BJ (cell line): ENCODE data around the gene NEFH. TPM values are rescaled to one million over a fixed set of nuclear protein-coding genes. Genes with fewer than 3 reads are reported as not detected.

ENCODE experiments used
- CTCF ChIA-PET: fragments of 350-600 bp; formaldehyde crosslinking; extraction: SDS; loops from one replicate; lab custom pipeline; 2021; ENCODE audit warnings: antibody characterized with exemption, inconsistent platforms; lab: Yijun Ruan, JAX
- POLR2A ChIA-PET: fragments of 300-600 bp; sonication (Branson Sonifier 250); formaldehyde crosslinking; extraction: SDS; loops from one replicate; lab custom pipeline; 2021; ENCODE audit warnings: antibody characterized with exemption; lab: Charles Lee
- DNase-seq: peaks from one replicate; pipeline ENCODE4 v3.0.0-alpha.2; 2011; ENCODE audit warnings: low read depth
- H3K27me3 ChIP-seq: 2 replicates; pipeline ENCODE4 v1.6.0; 2011; ENCODE audit warnings: low read length; ENCODE audit not compliant: control insufficient read depth, insufficient read depth
- H3K36me3 ChIP-seq: 2 replicates; pipeline ENCODE4 v1.5.1; 2011; ENCODE audit warnings: low read length; ENCODE audit not compliant: control insufficient read depth, insufficient read depth
- H3K4me3 ChIP-seq: 2 replicates; pipeline ENCODE4 v1.5.1; 2011; ENCODE audit warnings: low read depth, mild to moderate bottlenecking, control low read depth, low read length
- CTCF ChIP-seq: IDR thresholded peaks from 2 replicates; pipeline ENCODE4 v1.5.1; 2011; ENCODE audit warnings: low read depth, mild to moderate bottlenecking, control low read depth, inconsistent platforms, low read length, moderate library complexity; ENCODE audit not compliant: insufficient read depth
- polyA plus RNA-seq: library from polyadenylated mRNA; depleted of rRNA; stranded (reverse); fragments of >200 nt; gene quantifications from 2 replicates; pipeline ENCODE4 v1.2.3, GENCODE V29; 2011

Gene NEFH
- polyA plus RNA-seq, 1 experiment: 1.2 TPM

- no peak for TF ChIP-seq CTCF
- ChIA-PET CTCF (no interaction called here), POLR2A (no interaction called here)
Observed at GRCh38 chr22:29473001-29473400, 7.0 kb upstream of the NEFH start.

GRCh38 chr22:29475550-29475949, 4.5 kb upstream of the NEFH start:
- TF ChIP-seq CTCF: no peak
- ChIA-PET POLR2A (no interaction called here), CTCF (no interaction called here)
- DNase-seq: no peak
- peaks cover 29% of the 10 kb centered on the region for H3K27me3 ChIP-seq
- H3K4me3 ChIP-seq: no peak overlapping the region
- no peaks in the 10 kb centered on the region for H3K36me3 ChIP-seq

More at GRCh38 chr22:29473001-29473400, 7.0 kb upstream of the NEFH start:
- no peak overlapping the region for H3K4me3 ChIP-seq
- peaks cover 11% of the 10 kb centered on the region for H3K27me3 ChIP-seq
- no peak for DNase-seq
- H3K36me3 ChIP-seq: no peaks in the 10 kb centered on the region

GRCh38 chr22:29476116-29476515, 3.9 kb upstream of the NEFH start:
- no peaks in the 10 kb centered on the region for H3K36me3 ChIP-seq
- DNase-seq: no peak
- H3K27me3 ChIP-seq: peaks cover 33% of the 10 kb centered on the region
- no peak overlapping the region for H3K4me3 ChIP-seq
- ChIA-PET CTCF (no interaction called here), POLR2A (no interaction called here)
- TF ChIP-seq CTCF: no peak

GRCh38 chr22:29477723-29478318, 2.2 kb upstream of the NEFH start:
- Histone ChIP-seq H3K27me3 (peaks cover 44% of the 10 kb centered on the region), H3K36me3 (no peaks in the 10 kb centered on the region), H3K4me3 (no peak overlapping the region)
- ChIA-PET POLR2A (no interaction called here), CTCF (no interaction called here)
- no peak for TF ChIP-seq CTCF
- no peak for DNase-seq

- peaks cover 42% of the 10 kb centered on the region for H3K27me3 ChIP-seq
- H3K36me3 ChIP-seq: no peaks in the 10 kb centered on the region
- ChIA-PET CTCF (interaction anchor here (0.9 kb wide), 1 partner anchor 8 kb away, joined by 4 read pairs; no protein-coding TSS in a partner anchor), POLR2A (no interaction called here)
- no peak for TF ChIP-seq CTCF
- DNase-seq: no peak
- no peak overlapping the region for H3K4me3 ChIP-seq
Observed at GRCh38 chr22:29478326-29479276, 1.4 kb upstream of the NEFH start.
